ENCODE data around the gene LYPD6B.

The LYPD6B gene

DNA sequence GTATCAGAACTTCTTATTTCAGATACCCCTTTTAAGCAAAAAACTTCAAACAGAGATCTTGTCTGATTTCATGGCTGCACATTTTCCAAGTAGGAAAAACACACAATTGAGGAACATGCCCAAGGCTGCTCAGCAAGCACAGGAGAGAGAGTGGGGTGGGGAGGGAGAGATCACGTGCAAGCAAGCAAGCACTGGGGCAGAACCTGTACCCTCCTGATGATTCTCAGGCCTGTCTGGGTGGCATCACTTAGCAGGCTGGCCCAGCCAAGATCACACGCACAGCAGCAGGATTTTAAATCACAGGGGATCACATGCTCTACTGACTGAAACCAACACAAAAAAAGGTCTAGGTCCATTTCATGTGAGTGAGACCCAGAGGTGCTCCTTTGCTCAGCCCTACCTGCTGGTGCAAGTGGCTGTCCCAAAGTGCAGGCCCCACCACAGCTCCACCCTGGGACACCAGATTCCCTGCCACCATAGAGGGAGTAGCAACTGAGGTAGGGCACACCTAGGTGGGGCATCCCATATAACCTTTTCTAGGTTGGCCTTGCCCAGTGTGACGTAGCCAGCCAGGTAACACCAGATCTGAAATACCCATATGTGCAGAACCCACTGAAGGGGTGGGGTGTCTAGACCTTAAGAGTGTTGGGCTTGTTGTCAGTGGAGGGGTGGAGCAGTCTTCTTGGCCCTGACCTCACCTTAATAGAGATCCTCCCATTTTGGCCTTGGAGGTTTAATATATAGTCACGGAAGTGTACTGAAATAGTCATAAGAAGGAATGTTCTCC lies 1.8 kb upstream of the LYPD6B start:
- H3K27me3 ChIP-seq (ENCODE audit: control insufficient read depth in 3 of 3, insufficient read depth in 3 of 3, low read depth in 1 of 3, low read length in 3 of 3) = peaks cover 0 to 55% (median 19%) of the 10 kb centered on the region in 3 experiments
- no peak for DNase-seq (ENCODE audit: low spot score)
- WGBS, 2 donors (ENCODE audit: extremely low coverage in 2 of 2, insufficient read length in 2 of 2, insufficient replicate concordance in 1 of 2) = no CpG with 5 or more reads among the region's 4 CpGs

DNA sequence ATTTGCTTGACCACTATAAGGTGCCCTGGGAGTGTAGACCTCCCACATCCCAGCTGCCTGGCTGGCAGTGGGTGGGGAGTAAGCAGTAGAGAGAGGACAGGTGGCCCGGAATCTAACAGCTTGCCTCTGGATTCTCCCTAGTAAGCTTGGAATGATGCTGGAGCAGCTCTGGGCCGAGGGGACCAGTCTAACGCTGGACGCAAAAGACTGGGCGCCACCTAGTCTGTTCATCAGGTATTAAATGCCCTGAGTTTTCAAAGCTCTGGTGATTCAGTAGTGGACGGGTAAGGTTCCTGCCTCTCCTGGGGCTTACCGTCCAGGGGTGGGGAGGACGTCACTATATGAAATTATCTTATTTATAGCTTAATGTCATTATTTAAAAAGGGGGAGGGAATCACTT lies 648 bp upstream of the LYPD6B start:
- no peak overlapping the region for H3K27ac ChIP-seq (replicated peaks; ENCODE audit: low read length)

More for the DNA sequence above, 1.8 kb upstream of the LYPD6B start:
- Histone ChIP-seq H3K27ac (replicated peaks; ENCODE audit: low read length) (no peak overlapping the region), H2BK15ac (ENCODE audit: low read length) (peak overlapping the region; percentile 4), H2AK5ac (ENCODE audit: low read depth, low read length) (no peak overlapping the region), H3K4me3 (ENCODE audit: low read length in 2 of 2) (no peak overlapping the region), H3K23ac (ENCODE audit: low read depth, low read length, poor library complexity) (no peak overlapping the region), H4K8ac (ENCODE audit: low read depth, low read length) (no peak overlapping the region), H2AFZ (ENCODE audit: low read length) (no peak overlapping the region), H4K91ac (ENCODE audit: low read depth, low read length, poor library complexity) (no peak overlapping the region), H3K14ac (ENCODE audit: low read length) (no peak overlapping the region), H3K9ac (ENCODE audit: low read depth, low read length, poor library complexity) (no peak overlapping the region), H3K9me3 (replicated peaks in 1 of 2; ENCODE audit: control insufficient read depth in 2 of 2, insufficient read depth in 1 of 2, low read depth in 1 of 2, low read length in 2 of 2) (no peaks in the 10 kb centered on the region), H3K36me3 (replicated peaks in 1 of 2; ENCODE audit: control insufficient read depth in 2 of 2, insufficient read depth in 2 of 2, low read length in 2 of 2) (no peaks in the 10 kb centered on the region), H3K18ac (ENCODE audit: low read length) (peak overlapping the region; percentile 19), H3K4ac (ENCODE audit: low read length) (no peak overlapping the region), H3K4me2 (ENCODE audit: insufficient read depth, low read length, poor library complexity, severe bottlenecking) (no peak overlapping the region), H2BK12ac (ENCODE audit: low read length) (no peak overlapping the region), H3K79me1 (ENCODE audit: low read depth, low read length) (no peaks in the 10 kb centered on the region), H2BK120ac (ENCODE audit: low read depth, low read length) (no peak overlapping the region), H3K4me1 (ENCODE audit: control insufficient read depth in 2 of 2, insufficient read depth in 1 of 2, low read depth in 1 of 2, low read length in 2 of 2) (peaks cover 2 to 9% of the 10 kb centered on the region in 2 donors), H2BK5ac (ENCODE audit: low read length) (no peak overlapping the region)

DNA sequence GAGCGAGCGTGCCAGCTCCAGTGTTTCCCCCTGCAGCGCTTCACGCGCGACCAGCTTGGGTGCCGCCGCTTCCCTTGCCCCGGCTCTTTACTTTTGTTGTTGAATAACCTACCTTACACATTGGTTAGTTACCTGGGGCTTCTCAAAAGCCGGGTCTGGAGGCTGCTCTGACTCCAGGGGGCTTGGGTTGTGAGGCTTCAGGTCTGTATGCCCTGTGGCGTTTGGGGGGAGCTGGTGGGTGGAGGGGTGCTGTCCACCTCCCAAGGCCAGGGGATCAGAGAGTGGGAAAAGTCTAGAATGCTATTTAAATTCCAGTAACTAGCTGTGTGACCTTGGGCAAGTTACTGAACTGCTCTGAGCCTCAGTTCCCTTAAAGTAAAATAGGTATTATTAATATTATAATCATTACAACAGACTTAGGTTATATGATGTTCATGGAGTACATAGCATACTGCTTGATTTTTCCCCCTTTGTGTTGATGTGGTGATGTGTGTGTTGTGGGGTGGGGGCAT lies 770 bp downstream of the LYPD6B start:
- Histone ChIP-seq H2BK120ac (ENCODE audit: low read depth, low read length) (no peak overlapping the region), H2BK12ac (ENCODE audit: low read length) (no peak overlapping the region), H3K27ac (replicated peaks; ENCODE audit: low read length) (no peak overlapping the region)

More for the DNA sequence above, 648 bp upstream of the LYPD6B start:
- H2BK120ac ChIP-seq (ENCODE audit: low read depth, low read length) = no peak overlapping the region
- H3K14ac ChIP-seq (ENCODE audit: low read length) = no peak overlapping the region
- H2BK15ac ChIP-seq (ENCODE audit: low read length) = no peak overlapping the region
- H2BK5ac ChIP-seq (ENCODE audit: low read length) = no peak overlapping the region
- H3K36me3 ChIP-seq (replicated peaks in 1 of 2; ENCODE audit: control insufficient read depth in 2 of 2, insufficient read depth in 2 of 2, low read length in 2 of 2) = no peaks in the 10 kb centered on the region
- H3K27me3 ChIP-seq (ENCODE audit: control insufficient read depth in 3 of 3, insufficient read depth in 3 of 3, low read depth in 1 of 3, low read length in 3 of 3) = peaks cover 0 to 62% (median 19%) of the 10 kb centered on the region in 3 experiments
- peaks cover 2 to 9% of the 10 kb centered on the region in 2 donors for H3K4me1 ChIP-seq (ENCODE audit: control insufficient read depth in 2 of 2, insufficient read depth in 1 of 2, low read depth in 1 of 2, low read length in 2 of 2)
- H3K23ac ChIP-seq (ENCODE audit: low read depth, low read length, poor library complexity) = no peak overlapping the region
- no CpG with 5 or more reads among the region's 8 CpGs for WGBS, 2 donors (ENCODE audit: extremely low coverage in 2 of 2, insufficient read length in 2 of 2, insufficient replicate concordance in 1 of 2)
- peak overlapping the region in 1 of 2 donors; percentile 33 for H3K4me3 ChIP-seq (ENCODE audit: low read length in 2 of 2)
- no peak overlapping the region for H4K8ac ChIP-seq (ENCODE audit: low read depth, low read length)
- H3K79me1 ChIP-seq (ENCODE audit: low read depth, low read length) = no peaks in the 10 kb centered on the region
- no peak for DNase-seq (ENCODE audit: low spot score)
- no peak overlapping the region for H2AFZ ChIP-seq (ENCODE audit: low read length)
- H3K18ac ChIP-seq (ENCODE audit: low read length) = peak overlapping the region; percentile 25
- no peak overlapping the region for H2BK12ac ChIP-seq (ENCODE audit: low read length)
- no peak overlapping the region for H3K4ac ChIP-seq (ENCODE audit: low read length)
- no peak overlapping the region for H3K9ac ChIP-seq (ENCODE audit: low read depth, low read length, poor library complexity)
- no peak overlapping the region for H4K91ac ChIP-seq (ENCODE audit: low read depth, low read length, poor library complexity)
- no peaks in the 10 kb centered on the region for H3K9me3 ChIP-seq (replicated peaks in 1 of 2; ENCODE audit: control insufficient read depth in 2 of 2, insufficient read depth in 1 of 2, low read depth in 1 of 2, low read length in 2 of 2)
- H3K4me2 ChIP-seq (ENCODE audit: insufficient read depth, low read length, poor library complexity, severe bottlenecking) = peak overlapping the region; percentile 85
- peak overlapping the region; percentile 6 for H2AK5ac ChIP-seq (ENCODE audit: low read depth, low read length)

DNA sequence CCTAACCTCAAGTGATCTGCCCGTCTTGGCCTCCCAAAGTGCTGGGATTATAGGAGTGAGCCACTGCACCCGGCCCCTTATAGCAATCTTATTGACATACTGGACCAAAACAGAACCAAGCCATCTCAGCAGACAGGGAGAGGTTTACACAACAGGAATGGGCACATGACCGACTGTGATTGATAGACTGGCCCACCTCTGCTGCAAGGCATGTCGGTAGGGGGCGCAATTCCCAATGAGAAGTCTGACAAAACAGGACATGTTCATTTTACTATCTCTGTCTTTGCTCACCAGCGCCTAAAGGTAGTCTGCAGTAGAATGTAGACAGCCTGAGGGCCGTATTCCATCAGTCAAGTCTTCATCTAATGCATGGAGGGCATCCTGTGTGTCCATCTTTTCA lies 2.0 kb downstream of the LYPD6B start:
- Histone ChIP-seq H3K27ac (replicated peaks; ENCODE audit: low read length) (no peak overlapping the region), H4K8ac (ENCODE audit: low read depth, low read length) (no peak overlapping the region), H2BK15ac (ENCODE audit: low read length) (no peak overlapping the region), H2BK120ac (ENCODE audit: low read depth, low read length) (no peak overlapping the region), H3K4me3 (ENCODE audit: low read length in 2 of 2) (no peak overlapping the region), H4K91ac (ENCODE audit: low read depth, low read length, poor library complexity) (no peak overlapping the region), H3K36me3 (replicated peaks in 1 of 2; ENCODE audit: control insufficient read depth in 2 of 2, insufficient read depth in 2 of 2, low read length in 2 of 2) (no peaks in the 10 kb centered on the region), H3K4me1 (ENCODE audit: control insufficient read depth in 2 of 2, insufficient read depth in 1 of 2, low read depth in 1 of 2, low read length in 2 of 2) (peaks cover 0 to 2% of the 10 kb centered on the region in 2 donors), H3K14ac (ENCODE audit: low read length) (no peak overlapping the region), H3K4me2 (ENCODE audit: insufficient read depth, low read length, poor library complexity, severe bottlenecking) (no peak overlapping the region), H3K9ac (ENCODE audit: low read depth, low read length, poor library complexity) (no peak overlapping the region), H3K23ac (ENCODE audit: low read depth, low read length, poor library complexity) (no peak overlapping the region), H2AFZ (ENCODE audit: low read length) (no peak overlapping the region), H3K4ac (ENCODE audit: low read length) (no peak overlapping the region), H2BK5ac (ENCODE audit: low read length) (no peak overlapping the region), H3K18ac (ENCODE audit: low read length) (no peak overlapping the region), H3K79me1 (ENCODE audit: low read depth, low read length) (no peaks in the 10 kb centered on the region), H2AK5ac (ENCODE audit: low read depth, low read length) (no peak overlapping the region), H3K9me3 (replicated peaks in 1 of 2; ENCODE audit: control insufficient read depth in 2 of 2, insufficient read depth in 1 of 2, low read depth in 1 of 2, low read length in 2 of 2) (no peaks in the 10 kb centered on the region), H2BK12ac (ENCODE audit: low read length) (no peak overlapping the region), H3K27me3 (ENCODE audit: control insufficient read depth in 3 of 3, insufficient read depth in 3 of 3, low read depth in 1 of 3, low read length in 3 of 3) (peaks cover 0 to 66% (median 19%) of the 10 kb centered on the region in 3 experiments)
- DNase-seq (ENCODE audit: low spot score) = no peak
- WGBS, 2 donors (ENCODE audit: extremely low coverage in 2 of 2, insufficient read length in 2 of 2, insufficient replicate concordance in 1 of 2) = no CpG with 5 or more reads among the region's 7 CpGs

More for the DNA sequence above, 770 bp downstream of the LYPD6B start:
- no peak for DNase-seq (ENCODE audit: low spot score)
- no peak overlapping the region for H2AK5ac ChIP-seq (ENCODE audit: low read depth, low read length)
- H4K8ac ChIP-seq (ENCODE audit: low read depth, low read length) = no peak overlapping the region
- H3K18ac ChIP-seq (ENCODE audit: low read length) = peak overlapping the region; percentile 23
- H2BK5ac ChIP-seq (ENCODE audit: low read length) = no peak overlapping the region
- peaks cover 0 to 66% (median 19%) of the 10 kb centered on the region in 3 experiments for H3K27me3 ChIP-seq (ENCODE audit: control insufficient read depth in 3 of 3, insufficient read depth in 3 of 3, low read depth in 1 of 3, low read length in 3 of 3)
- no peak overlapping the region for H3K14ac ChIP-seq (ENCODE audit: low read length)
- H3K9me3 ChIP-seq (replicated peaks in 1 of 2; ENCODE audit: control insufficient read depth in 2 of 2, insufficient read depth in 1 of 2, low read depth in 1 of 2, low read length in 2 of 2) = no peaks in the 10 kb centered on the region
- H3K9ac ChIP-seq (ENCODE audit: low read depth, low read length, poor library complexity) = no peak overlapping the region
- H3K4me3 ChIP-seq (ENCODE audit: low read length in 2 of 2) = peak overlapping the region; percentile 36 to 78
- peak overlapping the region; percentile 85 for H3K4me2 ChIP-seq (ENCODE audit: insufficient read depth, low read length, poor library complexity, severe bottlenecking)
- H3K4ac ChIP-seq (ENCODE audit: low read length) = no peak overlapping the region
- H2BK15ac ChIP-seq (ENCODE audit: low read length) = peak overlapping the region; percentile 98
- H3K23ac ChIP-seq (ENCODE audit: low read depth, low read length, poor library complexity) = peak overlapping the region; percentile 59
- H3K79me1 ChIP-seq (ENCODE audit: low read depth, low read length) = no peaks in the 10 kb centered on the region
- no peaks in the 10 kb centered on the region for H3K36me3 ChIP-seq (replicated peaks in 1 of 2; ENCODE audit: control insufficient read depth in 2 of 2, insufficient read depth in 2 of 2, low read length in 2 of 2)
- no peak overlapping the region for H4K91ac ChIP-seq (ENCODE audit: low read depth, low read length, poor library complexity)
- H3K4me1 ChIP-seq (ENCODE audit: control insufficient read depth in 2 of 2, insufficient read depth in 1 of 2, low read depth in 1 of 2, low read length in 2 of 2) = peaks cover 2 to 5% of the 10 kb centered on the region in 2 donors
- peak overlapping the region; percentile 87 for H2AFZ ChIP-seq (ENCODE audit: low read length)
- no CpG with 5 or more reads among the region's 11 CpGs for WGBS, 2 donors (ENCODE audit: extremely low coverage in 2 of 2, insufficient read length in 2 of 2, insufficient replicate concordance in 1 of 2)
